Gastroesophageal sphincter (tissue), 3 donors: ENCODE results near the gene ZBTB46.

ENCODE experiments used
- POLR2AphosphoS5 ChIP-seq: sonication (generic); formaldehyde crosslinking; IDR thresholded peaks from one replicate; pipeline ENCODE4 v1.6.1; 2017; ENCODE audit warnings: antibody characterized with exemption
- TF ChIP-seq, protein P1 (sequence below), 4 experiments: fragments of 200-600 bp in 2 of 4; fragments of 450-650 bp in 2 of 4; sonication (generic) in 1 of 4; IDR thresholded peaks; one replicate each; pipeline ENCODE4 v1.5.1; 2017 to 2019; ENCODE audit warnings: antibody characterized with exemption in 4 of 4, mild to moderate bottlenecking in 2 of 4, moderate library complexity in 2 of 4

GRCh38 chr20:63701051-63701328 lies 130.1 kb downstream of the ZBTB46 start:
- TF ChIP-seq, protein P1, sequence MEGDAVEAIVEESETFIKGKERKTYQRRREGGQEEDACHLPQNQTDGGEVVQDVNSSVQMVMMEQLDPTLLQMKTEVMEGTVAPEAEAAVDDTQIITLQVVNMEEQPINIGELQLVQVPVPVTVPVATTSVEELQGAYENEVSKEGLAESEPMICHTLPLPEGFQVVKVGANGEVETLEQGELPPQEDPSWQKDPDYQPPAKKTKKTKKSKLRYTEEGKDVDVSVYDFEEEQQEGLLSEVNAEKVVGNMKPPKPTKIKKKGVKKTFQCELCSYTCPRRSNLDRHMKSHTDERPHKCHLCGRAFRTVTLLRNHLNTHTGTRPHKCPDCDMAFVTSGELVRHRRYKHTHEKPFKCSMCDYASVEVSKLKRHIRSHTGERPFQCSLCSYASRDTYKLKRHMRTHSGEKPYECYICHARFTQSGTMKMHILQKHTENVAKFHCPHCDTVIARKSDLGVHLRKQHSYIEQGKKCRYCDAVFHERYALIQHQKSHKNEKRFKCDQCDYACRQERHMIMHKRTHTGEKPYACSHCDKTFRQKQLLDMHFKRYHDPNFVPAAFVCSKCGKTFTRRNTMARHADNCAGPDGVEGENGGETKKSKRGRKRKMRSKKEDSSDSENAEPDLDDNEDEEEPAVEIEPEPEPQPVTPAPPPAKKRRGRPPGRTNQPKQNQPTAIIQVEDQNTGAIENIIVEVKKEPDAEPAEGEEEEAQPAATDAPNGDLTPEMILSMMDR (IDR thresholded peaks at IDR 0.05): no peak
- no peak for TF ChIP-seq POLR2AphosphoS5
